Raji (cell line): Measurements from ENCODE around the gene RPAP2.

Experiments
- POLR2A ChIP-seq: IDR thresholded peaks from 2 replicates; pipeline ENCODE4 v1.6.1; 2011; ENCODE audit warnings: low read depth, low read length, control low read depth; ENCODE audit not compliant: insufficient read depth

Gene RPAP2

DNA sequence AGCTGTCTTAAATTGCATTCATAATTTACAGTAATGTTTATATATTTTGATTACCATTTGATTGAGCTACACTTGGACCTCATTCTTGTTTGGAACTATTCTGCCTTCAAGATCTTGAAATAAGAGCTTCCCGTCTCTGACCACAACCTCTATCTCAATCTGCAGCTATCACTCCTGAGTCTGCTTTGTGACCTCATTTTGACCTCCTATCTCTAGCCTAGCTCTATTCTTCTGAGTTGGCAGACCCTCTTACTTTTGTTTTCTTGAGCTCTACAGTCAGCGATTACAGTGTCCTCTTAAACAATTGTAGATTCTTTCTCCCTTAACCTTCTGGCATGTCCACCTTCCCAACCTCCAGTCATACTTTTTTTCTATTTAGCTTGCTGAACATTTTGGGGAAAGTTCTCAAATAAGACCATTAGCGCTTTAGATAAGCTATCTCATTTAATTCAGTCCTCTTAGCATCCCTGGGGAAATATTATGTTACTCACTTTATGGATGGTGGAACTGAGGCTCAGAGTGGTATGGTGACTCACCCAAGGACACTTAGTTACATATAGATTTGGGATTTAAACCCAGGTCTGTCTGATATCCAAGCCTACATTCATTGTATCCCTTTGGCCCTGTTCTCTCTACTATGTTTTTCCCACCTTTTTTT lies 19.1 kb downstream of the RPAP2 start:
- no peak for TF ChIP-seq POLR2A

DNA sequence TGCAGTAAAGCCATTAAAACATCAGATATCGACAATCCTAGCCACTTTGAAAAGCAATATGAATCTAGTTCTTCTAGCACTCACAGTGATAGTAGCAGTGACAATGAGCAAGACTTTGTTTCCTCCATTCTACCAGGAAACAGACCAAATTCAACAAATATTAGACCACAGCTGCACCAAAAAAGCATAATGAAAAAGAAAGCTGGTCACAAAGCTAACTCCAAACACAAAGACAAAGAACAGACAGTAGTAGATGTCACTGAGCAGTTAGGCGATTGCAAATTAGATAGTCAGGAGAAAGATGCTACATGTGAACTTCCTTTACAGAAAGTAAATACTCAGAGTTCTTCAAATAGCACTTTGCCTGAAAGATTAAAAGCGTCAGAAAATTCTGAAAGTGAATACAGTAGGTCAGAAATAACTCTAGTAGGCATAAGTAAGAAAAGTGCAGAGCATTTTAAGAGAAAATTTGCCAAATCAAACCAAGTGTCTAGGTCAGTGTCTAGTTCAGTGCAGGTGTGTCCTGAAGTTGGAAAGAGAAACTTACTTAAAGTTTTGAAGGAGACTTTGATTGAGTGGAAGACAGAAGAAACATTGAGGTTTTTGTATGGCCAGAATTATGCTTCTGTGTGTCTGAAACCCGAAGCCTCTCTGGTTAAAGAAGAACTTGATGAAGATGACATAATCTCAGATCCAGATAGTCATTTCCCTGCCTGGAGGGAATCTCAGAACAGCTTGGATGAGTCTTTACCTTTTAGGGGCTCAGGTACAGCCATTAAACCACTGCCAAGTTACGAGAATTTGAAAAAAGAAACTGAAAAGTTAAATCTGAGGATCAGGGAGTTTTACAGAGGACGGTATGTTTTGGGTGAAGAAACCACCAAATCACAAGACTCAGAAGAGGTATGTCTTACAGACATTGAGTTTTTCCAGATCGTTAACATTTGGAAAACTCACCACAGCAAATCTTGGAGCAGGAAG lies 24.9 kb downstream of the RPAP2 start:
- no peak for TF ChIP-seq POLR2A

DNA sequence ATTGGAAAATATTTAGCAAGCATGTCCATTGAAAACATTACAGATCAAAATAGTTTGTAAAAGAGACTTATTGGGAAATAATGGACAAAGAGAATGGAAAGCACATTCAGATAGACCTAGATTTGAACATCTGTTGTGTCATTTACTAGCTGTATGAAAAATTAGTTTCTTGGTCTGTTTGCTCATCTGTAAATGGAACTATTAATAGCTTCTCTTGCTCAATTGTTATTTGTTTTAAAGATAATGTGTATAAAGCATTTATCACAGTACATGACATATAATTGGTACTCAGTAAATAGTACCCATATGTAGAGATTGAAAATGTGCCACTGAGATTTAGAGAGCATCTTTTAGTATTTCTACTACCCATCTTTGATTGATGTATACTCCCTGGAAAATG lies 25.9 kb downstream of the RPAP2 start:
- no peak for TF ChIP-seq POLR2A

DNA sequence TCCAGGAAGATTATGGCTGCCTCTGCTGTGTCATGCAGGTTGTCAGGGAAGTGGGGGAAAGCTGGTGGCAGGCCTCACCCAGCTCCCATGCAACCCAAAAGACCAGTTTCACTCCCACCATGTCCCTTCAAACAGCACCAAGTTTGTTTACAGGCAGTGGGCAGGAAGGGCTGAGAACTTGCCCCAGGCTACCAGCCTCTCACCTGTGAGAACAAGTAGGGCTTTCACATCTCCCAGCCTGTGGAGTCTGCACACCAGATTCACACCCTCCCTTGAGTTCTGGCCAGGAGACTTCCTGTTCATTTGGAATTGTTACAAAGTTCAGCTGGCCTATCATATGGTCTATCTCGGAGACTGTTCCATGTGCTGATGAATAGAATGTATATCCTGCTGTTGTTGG lies 27.8 kb downstream of the RPAP2 start:
- TF ChIP-seq POLR2A: no peak

DNA sequence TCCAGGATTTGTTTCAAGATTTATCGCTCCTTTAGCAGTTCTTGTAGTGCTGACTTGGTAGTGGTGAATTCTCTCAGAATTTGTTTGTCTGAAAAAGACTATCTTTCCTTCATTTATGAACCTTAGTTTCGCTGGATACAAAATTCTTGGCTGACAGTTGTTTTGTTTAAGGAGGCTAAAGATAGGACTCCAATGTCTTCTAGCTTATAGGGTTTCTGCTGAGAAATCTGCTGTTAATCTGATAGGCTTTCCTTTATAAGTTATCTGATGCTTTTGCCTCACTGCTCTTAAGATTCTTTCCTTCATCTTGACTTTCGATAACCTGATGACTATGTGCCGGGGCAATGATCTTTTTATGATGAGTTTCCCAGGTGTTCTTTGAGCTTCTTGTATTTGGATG lies 28.9 kb downstream of the RPAP2 start:
- TF ChIP-seq POLR2A: no peak

DNA sequence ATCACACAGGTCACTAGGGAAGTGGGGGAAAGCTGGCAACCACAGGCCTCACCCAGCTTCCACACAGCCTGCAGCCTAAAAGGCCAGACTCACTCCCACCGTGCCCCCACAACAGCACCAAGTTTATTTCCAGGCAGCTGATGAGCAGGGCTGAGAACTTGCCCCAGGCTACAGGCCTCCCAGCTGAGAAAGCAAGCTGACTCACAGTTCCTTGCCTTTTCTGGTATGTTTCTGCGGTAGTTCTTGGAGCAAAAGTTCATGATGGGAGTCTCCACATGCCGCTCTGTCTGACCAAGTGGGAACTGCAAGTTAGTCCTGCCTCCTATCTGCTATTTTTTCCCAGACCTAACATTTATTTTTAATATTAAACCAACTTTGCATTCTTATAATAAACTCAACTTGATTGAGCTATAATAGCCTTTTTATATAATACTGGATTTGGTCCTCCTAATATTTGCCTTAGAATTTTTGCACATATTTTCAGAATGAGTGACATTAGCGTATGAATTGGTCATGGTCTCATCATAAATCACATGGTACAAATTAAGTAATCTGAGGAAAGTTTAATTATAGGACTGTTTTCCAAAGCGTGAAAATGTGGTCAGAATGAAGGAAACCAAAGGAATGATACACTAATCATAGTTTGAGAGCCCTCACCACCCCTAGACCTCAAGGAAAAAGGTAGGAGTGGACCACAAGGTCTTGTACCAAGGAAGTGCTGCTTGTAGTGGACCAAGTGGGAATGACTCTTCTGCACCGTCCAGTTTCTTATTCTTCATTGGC lies 30.7 kb downstream of the RPAP2 start:
- TF ChIP-seq POLR2A: no peak

DNA sequence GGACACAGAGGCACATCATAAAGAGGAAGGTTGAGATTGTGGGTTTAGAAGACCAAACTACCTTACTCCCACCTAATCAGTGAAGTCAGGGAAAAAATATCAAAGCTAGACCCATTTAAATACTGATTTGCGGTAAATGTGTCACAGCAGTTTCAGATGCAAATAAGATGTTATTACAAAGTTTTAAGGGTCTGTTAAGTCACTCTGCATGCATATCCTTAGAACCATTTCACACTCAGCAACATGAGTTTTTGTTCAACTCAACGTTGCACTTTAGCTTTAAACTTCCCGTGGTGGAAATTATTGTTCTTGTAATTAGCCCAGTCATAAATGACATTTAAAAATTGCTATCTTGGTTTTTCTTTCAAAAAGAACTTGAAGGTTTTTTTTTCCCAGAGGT lies 34.8 kb downstream of the RPAP2 start:
- TF ChIP-seq POLR2A: no peak

DNA sequence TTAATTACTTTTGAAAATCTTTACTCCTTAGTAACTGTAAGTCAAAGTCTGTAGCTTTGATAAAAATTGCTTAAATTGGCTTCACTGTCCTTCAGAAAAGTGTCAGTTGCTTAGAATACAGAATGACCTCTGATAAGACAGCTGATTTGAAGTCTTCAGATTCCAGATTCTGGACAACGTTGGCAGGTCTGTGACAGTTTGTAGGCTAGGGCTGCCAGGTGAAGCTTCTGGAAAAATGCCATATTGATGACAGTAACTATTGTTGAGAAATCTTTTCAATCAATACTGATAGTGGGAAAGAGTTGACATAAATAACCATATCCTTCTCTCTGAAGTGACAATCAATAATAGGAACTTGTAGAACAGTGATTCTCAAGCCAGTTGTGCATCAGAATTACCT lies 41.3 kb downstream of the RPAP2 start:
- TF ChIP-seq POLR2A: no peak

DNA sequence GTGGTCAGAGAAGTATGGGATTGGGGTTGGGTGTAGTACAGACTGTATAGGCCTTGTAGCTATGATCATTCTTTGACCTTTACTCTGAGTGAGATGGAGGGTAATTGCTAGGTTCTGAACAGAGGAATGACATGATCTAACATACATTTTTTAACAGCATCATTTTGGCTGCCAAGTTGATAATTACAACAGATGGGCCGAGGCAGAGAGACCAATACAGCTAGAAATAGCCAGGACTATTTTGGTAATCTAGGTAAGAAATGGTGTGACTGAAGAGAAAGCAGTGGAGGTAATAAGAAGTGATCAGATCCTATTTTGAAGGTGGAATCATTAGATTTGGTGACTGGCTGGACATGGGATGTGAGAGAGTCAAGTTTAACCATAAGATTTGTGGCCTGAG lies 43.5 kb downstream of the RPAP2 start:
- TF ChIP-seq POLR2A: no peak

DNA sequence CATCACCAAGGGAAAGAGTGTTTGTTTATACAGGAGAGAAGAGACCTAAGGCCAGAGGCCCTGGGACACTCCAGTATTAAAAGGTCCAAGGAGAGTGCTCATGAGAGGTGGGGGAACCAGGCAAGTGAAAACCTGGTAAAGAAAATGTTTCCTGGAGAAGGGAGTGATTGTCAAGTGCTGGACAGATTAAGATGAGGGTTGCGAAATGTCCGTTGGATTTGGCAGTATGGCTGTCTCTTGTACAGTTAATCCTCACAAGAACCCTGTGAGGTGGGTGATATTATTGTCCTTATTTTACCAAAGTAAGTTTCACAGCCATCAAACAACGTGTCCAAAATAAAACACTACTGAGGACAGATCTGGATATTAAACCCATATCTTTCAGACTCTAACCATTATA lies 44.2 kb downstream of the RPAP2 start:
- no peak for TF ChIP-seq POLR2A

DNA sequence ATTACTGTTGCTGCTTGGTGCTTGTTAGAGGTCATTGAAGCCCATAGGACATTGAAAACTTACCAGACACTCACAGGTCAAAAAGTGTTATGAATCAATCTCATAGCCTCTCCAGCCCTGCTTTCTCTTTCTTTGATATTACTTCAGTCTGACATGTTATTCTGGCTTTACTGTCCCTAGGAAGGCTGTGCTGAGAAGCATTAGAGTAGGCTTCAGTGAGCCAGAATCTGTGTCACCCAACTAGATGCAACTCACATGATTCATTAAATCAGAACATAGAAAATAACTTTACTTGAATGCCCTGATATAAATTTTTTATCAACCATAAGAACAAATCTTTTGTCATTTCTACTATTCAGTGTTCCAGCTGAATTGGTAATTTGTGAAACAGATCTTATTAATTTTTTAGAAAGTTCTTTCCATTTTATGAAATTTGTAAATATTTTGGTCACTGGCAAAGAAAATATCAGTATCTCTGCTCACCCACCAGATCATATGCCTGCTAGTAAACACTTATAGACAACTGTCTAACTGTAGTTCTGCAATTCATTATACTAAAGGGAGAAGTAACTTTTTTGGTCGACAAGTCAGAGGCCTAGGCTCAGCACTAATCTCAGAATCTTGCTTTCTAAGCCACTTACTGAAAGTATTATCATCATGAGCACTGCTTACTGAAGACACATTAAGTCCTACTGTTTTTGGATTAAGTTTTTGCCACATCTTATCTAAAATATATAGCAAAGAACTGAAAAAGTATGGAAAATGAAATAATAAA lies 48.2 kb downstream of the RPAP2 start:
- no peak for TF ChIP-seq POLR2A

DNA sequence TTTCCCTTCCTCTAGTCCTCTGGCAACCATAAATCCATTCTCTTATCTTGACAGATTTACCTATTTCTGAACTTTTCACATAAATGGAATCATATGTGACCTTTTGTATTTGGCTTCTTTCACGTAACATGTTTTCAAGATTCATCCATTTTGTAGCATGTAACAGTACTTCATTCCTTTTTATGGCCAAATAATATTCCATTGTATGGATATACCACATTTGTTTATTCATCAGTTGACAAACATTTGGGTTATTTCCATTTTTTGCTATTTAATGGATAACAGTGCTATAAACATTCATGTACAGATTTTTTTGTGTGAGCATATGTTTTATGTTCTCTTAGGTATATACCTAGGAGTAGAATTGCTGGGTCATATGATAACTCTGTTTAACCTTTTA lies 54.0 kb downstream of the RPAP2 start:
- no peak for TF ChIP-seq POLR2A

DNA sequence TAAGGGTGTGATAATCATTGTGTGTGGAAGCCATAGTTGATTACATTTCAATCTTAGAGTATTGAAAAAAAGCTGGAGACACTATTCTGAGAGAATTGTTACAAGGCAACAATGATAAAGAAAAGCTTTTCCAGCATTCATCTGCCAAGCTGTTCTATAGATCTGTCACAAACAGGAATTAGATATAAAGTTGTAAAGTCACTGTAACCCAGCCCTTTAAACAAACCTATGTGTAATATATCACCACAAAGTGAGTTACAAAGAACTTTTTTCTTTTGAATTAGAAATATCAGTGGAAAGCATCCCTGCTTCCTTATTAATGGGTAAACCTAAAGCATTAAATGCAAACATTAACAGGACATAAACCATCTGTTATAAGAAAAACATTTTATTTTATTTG lies 55.4 kb downstream of the RPAP2 start:
- TF ChIP-seq POLR2A: no peak

DNA sequence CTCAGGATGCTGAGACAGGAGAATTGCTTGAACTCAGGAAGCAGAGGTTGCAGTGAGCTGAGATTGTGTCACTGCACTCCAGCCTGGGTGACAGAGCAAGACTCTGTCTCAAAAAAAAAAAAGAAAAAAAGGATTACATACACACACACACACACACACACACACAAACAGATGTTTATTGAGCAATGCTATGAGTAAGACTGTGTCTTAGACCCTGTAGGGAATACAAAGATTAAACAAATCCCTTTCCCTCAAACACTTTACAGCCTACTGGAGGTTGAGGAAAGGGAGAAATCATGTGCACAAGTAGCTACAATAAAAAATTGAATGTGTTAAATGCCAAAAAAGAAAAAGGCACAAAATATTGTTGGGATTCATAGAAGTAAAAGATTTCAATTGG lies 58.1 kb downstream of the RPAP2 start:
- no peak for TF ChIP-seq POLR2A

DNA sequence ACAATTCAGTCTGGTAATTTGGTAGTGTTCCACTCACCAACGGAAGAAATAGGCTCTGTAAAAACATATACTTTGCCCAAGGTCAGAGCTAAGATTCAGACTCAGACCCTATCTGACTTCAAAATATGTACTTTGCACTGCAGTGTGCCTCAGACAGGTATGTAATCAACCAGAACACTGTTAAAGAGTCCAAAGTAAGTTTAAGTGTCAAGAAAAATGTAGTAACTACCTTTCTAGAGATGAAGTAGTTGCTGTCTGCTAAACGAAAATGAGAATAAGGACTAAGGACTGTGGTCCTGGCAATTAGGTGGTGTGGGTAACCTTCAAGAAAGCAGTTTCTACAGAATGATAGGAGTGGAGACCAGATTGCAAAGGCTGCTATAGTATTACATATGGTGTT lies 61.1 kb downstream of the RPAP2 start:
- no peak for TF ChIP-seq POLR2A
